OCI-LY1 (cell line): ENCODE measurements around the gene OXTR.

ENCODE experiments used
- CTCF ChIP-seq: fragments of 200-600 bp; sonication (generic), shearing (Covaris generic); IDR thresholded peaks from 2 replicates; pipeline ENCODE4 v1.5.1; 2017; ENCODE audit warnings: mild to moderate bottlenecking, antibody characterized with exemption, low read length, moderate library complexity, mixed read lengths
- EZH2 ChIP-seq: fragments of 200-600 bp; sonication (generic), shearing (Covaris generic); IDR thresholded peaks from 2 replicates; pipeline ENCODE4 v1.8.0; 2017; ENCODE audit warnings: borderline replicate concordance, mixed run types, mild to moderate bottlenecking, antibody characterized with exemption, low read length, moderate library complexity, mixed read lengths

DNA sequence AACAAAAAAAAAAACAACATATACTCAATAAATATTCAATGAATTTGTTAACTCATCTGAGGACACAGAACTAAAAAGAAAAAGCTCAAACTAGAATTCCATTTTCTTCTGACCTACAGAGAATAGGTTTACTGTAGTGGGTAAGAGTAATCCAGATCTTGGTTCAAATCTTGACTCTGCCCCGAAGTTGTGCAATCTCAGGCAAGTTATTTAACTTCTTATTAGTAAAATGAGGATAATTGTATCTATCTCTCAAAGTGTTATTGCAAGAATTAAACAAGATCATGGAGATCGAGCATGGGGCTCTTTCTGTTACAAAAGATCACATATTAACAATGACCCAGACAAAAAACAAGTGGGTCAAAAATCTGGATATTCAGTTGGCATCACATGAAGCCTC lies 41.1 kb upstream of the OXTR start:
- no peak for TF ChIP-seq CTCF
- no peak for TF ChIP-seq EZH2
